Measurements from ENCODE around the gene BDP1. TPM values are rescaled to one million over a fixed set of nuclear protein-coding genes. Genes with fewer than 3 reads are reported as not detected.
"Not testable (repeated sequence)": the region's sequence is repeated elsewhere in the genome, so short reads cannot be mapped to it uniquely, and the experiment has no call there.

The BDP1 gene
- total RNA-seq, 2 donors from 2014 or later, result 26.7 to 31.9 TPM

DNA sequence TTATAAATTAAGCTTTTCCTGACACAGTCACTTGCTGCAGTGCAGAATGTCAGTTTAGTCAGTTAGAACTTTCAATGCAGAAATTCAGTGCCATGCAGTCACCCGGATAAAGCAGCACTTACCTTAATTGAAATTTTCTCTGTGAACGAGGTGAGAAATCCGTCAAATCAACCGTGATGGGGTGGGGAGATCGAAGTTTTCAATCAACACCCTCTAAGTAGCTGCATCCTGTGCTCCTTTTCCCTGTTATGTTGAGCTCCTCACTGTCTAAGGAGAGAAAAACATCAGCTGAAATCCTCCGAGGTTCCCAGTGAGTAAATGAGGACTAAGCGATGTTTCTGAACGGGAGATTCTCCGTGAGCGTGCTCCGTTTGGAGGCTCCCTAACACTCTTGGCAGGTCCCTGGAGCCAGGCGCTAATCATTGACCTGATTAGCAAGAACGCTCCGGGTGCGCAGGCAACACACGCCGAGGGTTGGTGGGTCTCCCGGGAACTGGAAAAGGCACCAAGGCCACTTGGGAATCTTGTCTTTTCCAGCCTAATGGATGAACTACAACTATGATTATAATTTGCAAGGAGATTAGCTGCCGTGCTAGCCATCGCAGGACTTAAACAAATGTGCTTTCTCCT, 9.8 kb upstream of the BDP1 start:
- H3K9me3 ChIP-seq (ENCODE audit: control insufficient read depth, low read length); H3K4me1 ChIP-seq (ENCODE audit: control insufficient read depth, insufficient read depth, low read length); H3K9me3 Mint-ChIP-seq; H3K27me3 ChIP-seq (ENCODE audit: control insufficient read depth, insufficient read depth, low read length, poor library complexity, severe bottlenecking); H3K9ac ChIP-seq (ENCODE audit: extremely low read depth, low read length, poor library complexity, severe bottlenecking); H3K36me3 Mint-ChIP-seq (ENCODE audit: low read depth); H3K27ac ChIP-seq (ENCODE audit: low read depth, low read length); H3K36me3 ChIP-seq (ENCODE audit: control insufficient read depth, insufficient read depth, low read length); H3K27ac Mint-ChIP-seq: not testable (repeated sequence)
- Mint-ChIP-seq H3K4me3 (peak overlapping the region; percentile 49), H3K4me1 (peaks cover 10% of the 10 kb centered on the region), H3K27me3 (ENCODE audit: insufficient read depth) (peaks cover 32% of the 10 kb centered on the region)
- H3K4me3 ChIP-seq (ENCODE audit: low read length), result peak overlapping the region; percentile 72
- DNase-seq, result peak; percentile 65
- WGBS, 2 experiments (ENCODE audit: insufficient coverage in 1 of 2, insufficient read length in 1 of 2), result 1 to 9% methylated on average over 6 to 11 of the region's 20 CpGs

GRCh38 chr5:71446540-71447216, 8.8 kb upstream of the BDP1 start:
- H3K36me3 ChIP-seq (ENCODE audit: control insufficient read depth, insufficient read depth, low read length); H3K4me1 ChIP-seq (ENCODE audit: control insufficient read depth, insufficient read depth, low read length); H3K9me3 ChIP-seq (ENCODE audit: control insufficient read depth, low read length); H3K9ac ChIP-seq (ENCODE audit: extremely low read depth, low read length, poor library complexity, severe bottlenecking); DNase-seq; H3K36me3 Mint-ChIP-seq (ENCODE audit: low read depth); H3K27ac Mint-ChIP-seq; H3K27me3 ChIP-seq (ENCODE audit: control insufficient read depth, insufficient read depth, low read length, poor library complexity, severe bottlenecking); H3K9me3 Mint-ChIP-seq; H3K27ac ChIP-seq (ENCODE audit: low read depth, low read length): not testable (repeated sequence)
- peak overlapping the region; percentile 72 for H3K4me3 ChIP-seq (ENCODE audit: low read length)
- Mint-ChIP-seq H3K27me3 (ENCODE audit: insufficient read depth) (peaks cover 28% of the 10 kb centered on the region), H3K4me3 (peak overlapping the region; percentile 49), H3K4me1 (peaks cover 10% of the 10 kb centered on the region)
- 40% methylated on average over 7 of the region's 13 CpGs for WGBS, 2 experiments (ENCODE audit: insufficient coverage in 1 of 2, insufficient read length in 1 of 2)

DNA sequence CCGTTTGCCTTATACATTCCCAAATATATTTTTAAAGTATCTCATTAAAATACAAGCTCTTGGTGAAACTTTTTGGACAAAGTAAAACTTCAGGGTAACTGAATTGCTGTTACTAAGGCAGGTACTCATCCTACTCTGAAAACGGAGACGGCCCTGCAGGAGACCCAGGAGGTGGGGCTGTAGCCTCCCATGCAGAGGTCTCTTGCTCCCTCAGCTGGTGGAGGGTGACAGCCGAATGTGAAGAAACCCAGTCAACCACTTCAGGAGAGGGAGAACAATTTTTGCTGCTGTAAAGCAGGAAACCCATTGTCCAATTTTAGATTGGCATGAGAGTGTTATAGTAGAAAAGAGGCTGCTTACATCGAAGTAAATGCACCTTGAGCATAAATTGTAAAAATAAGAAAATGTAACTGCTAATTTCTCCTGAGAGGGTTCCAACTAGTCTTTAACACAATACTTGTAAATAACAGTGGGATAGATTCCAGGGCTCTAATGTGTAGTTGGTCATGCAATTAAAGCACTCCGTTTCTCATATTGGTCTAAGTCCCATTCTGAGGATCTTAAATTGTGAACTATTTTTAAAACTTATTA, 8.1 kb upstream of the BDP1 start:
- not testable (repeated sequence) for H3K4me3 ChIP-seq (ENCODE audit: low read length); H3K9me3 Mint-ChIP-seq; H3K9ac ChIP-seq (ENCODE audit: extremely low read depth, low read length, poor library complexity, severe bottlenecking); H3K36me3 ChIP-seq (ENCODE audit: control insufficient read depth, insufficient read depth, low read length); H3K27ac ChIP-seq (ENCODE audit: low read depth, low read length); H3K27me3 ChIP-seq (ENCODE audit: control insufficient read depth, insufficient read depth, low read length, poor library complexity, severe bottlenecking); H3K27ac Mint-ChIP-seq; H3K4me3 Mint-ChIP-seq; H3K4me1 ChIP-seq (ENCODE audit: control insufficient read depth, insufficient read depth, low read length); H3K9me3 ChIP-seq (ENCODE audit: control insufficient read depth, low read length); H3K36me3 Mint-ChIP-seq (ENCODE audit: low read depth)
- Mint-ChIP-seq H3K27me3 (ENCODE audit: insufficient read depth) (peaks cover 32% of the 10 kb centered on the region), H3K4me1 (peaks cover 10% of the 10 kb centered on the region)
- 3% methylated on average over 4 of the region's 6 CpGs; no CpG with 5 or more reads in 1 of the 2 experiments for WGBS, 2 experiments (ENCODE audit: insufficient coverage in 1 of 2, insufficient read length in 1 of 2)
- TF ChIP-seq CTCF (conservative IDR thresholded peaks at IDR 0.05), result peak; percentile 71
- DNase-seq, result peak; percentile 86

DNA sequence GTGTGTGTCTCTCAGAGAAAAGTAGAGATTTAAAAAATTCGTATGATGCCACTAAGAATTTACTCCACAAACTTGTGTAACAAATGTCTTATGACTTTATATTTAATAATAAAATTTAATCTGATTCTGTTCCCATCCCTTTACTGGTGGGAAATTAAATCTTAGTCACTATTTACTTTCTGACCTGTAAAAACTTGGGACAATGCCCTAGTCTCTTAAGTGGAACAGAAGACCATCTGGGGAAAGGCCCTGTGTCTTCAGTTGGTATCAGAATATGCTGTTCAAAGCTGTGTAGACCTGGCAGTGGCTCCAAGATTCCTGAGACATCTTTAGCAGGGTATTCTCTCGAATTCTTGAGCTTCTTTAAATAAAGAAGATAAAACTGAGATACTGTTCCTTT, 2.6 kb upstream of the BDP1 start:
- Histone ChIP-seq H3K4me1 (ENCODE audit: control insufficient read depth, insufficient read depth, low read length) (no peaks in the 10 kb centered on the region), H3K4me3 (ENCODE audit: low read length) (no peak overlapping the region), H3K27me3 (ENCODE audit: control insufficient read depth, insufficient read depth, low read length, poor library complexity, severe bottlenecking) (peaks cover 5% of the 10 kb centered on the region), H3K36me3 (ENCODE audit: control insufficient read depth, insufficient read depth, low read length) (no peaks in the 10 kb centered on the region), H3K27ac (ENCODE audit: low read depth, low read length) (no peak overlapping the region), H3K9ac (ENCODE audit: extremely low read depth, low read length, poor library complexity, severe bottlenecking) (no peak overlapping the region), H3K9me3 (ENCODE audit: control insufficient read depth, low read length) (no peaks in the 10 kb centered on the region)
- Mint-ChIP-seq H3K27ac (no peak overlapping the region), H3K4me1 (peaks cover 9% of the 10 kb centered on the region), H3K4me3 (no peak overlapping the region), H3K36me3 (ENCODE audit: low read depth) (no peaks in the 10 kb centered on the region), H3K9me3 (no peaks in the 10 kb centered on the region), H3K27me3 (ENCODE audit: insufficient read depth) (peaks cover 23% of the 10 kb centered on the region)
- 29 to 69% methylated on average over 1 of the region's 2 CpGs for WGBS, 2 experiments (ENCODE audit: insufficient coverage in 1 of 2, insufficient read length in 1 of 2)
- TF ChIP-seq CTCF (conservative IDR thresholded peaks at IDR 0.05), result no peak
- DNase-seq, result no peak
